RWPE2 (cell line): ENCODE data around the gene CCDC69.
A peak's percentile ranks its signal among the peaks of the same experiment; 100 is the strongest.

ENCODE experiments used
- ATAC-seq: fragments of 200-7000 bp; cut with Tn5 transposase; 3 replicates; pipeline ENCODE4 v1.9.1; 2021; ENCODE audit warnings: low read depth
- DNase-seq: peaks from one replicate; pipeline ENCODE4 v3.0.0-alpha.2; 2020; ENCODE audit warnings: low spot score
- H3K27ac ChIP-seq: fragments of 450-650 bp; 2 replicates; pipeline ENCODE4 v1.5.1; 2017; ENCODE audit warnings: mild to moderate bottlenecking; ENCODE audit not compliant: poor library complexity, severe bottlenecking
- H3K27me3 ChIP-seq: fragments of 250-450 bp; sonication (Bioruptor Pico); 2 replicates; pipeline ENCODE4 v1.5.1; 2021; ENCODE audit warnings: mild to moderate bottlenecking, moderate library complexity; ENCODE audit not compliant: insufficient read depth, poor library complexity, severe bottlenecking
- H3K36me3 ChIP-seq: fragments of 250-450 bp; sonication (Bioruptor Pico); 2 replicates; pipeline ENCODE4 v1.5.1; 2020; ENCODE audit warnings: low read depth, mild to moderate bottlenecking, moderate library complexity
- H3K4me1 ChIP-seq: fragments of 250-450 bp; sonication (Bioruptor Pico); 2 replicates; pipeline ENCODE4 v1.5.1; 2021; ENCODE audit warnings: mild to moderate bottlenecking, moderate library complexity; ENCODE audit not compliant: insufficient read depth, poor library complexity, severe bottlenecking
- H3K4me3 ChIP-seq: fragments of 250-450 bp; sonication (Bioruptor Pico); 2 replicates; pipeline ENCODE4 v1.5.1; 2021; ENCODE audit warnings: mild to moderate bottlenecking, moderate library complexity; ENCODE audit not compliant: severe bottlenecking
- H3K9me3 ChIP-seq: fragments of 250-450 bp; sonication (Bioruptor Pico); 2 replicates; pipeline ENCODE4 v1.5.1; 2021; ENCODE audit warnings: mild to moderate bottlenecking, moderate library complexity; ENCODE audit not compliant: severe bottlenecking
- CTCF ChIP-seq: fragments of 450-650 bp; IDR thresholded peaks from one replicate; pipeline ENCODE4 v1.5.1; 2017; ENCODE audit warnings: mild to moderate bottlenecking, moderate library complexity; ENCODE audit not compliant: poor library complexity, severe bottlenecking

CCDC69 gene

GRCh38 chr5:151219789-151220188 lies 4.1 kb downstream of the CCDC69 start:
- no peak overlapping the region for H3K4me3 ChIP-seq
- no peaks in the 10 kb centered on the region for H3K9me3 ChIP-seq
- no peak for ATAC-seq
- H3K36me3 ChIP-seq, result no peaks in the 10 kb centered on the region
- H3K27ac ChIP-seq, result no peak overlapping the region
- no peaks in the 10 kb centered on the region for H3K4me1 ChIP-seq
- TF ChIP-seq CTCF, result no peak
- no peaks in the 10 kb centered on the region for H3K27me3 ChIP-seq
- DNase-seq, result no peak

GRCh38 chr5:151219138-151219537 lies 4.8 kb downstream of the CCDC69 start:
- Histone ChIP-seq H3K27ac (no peak overlapping the region), H3K36me3 (no peaks in the 10 kb centered on the region), H3K27me3 (no peaks in the 10 kb centered on the region), H3K9me3 (no peaks in the 10 kb centered on the region), H3K4me1 (no peaks in the 10 kb centered on the region), H3K4me3 (no peak overlapping the region)
- DNase-seq (no peak), ATAC-seq (no peak)
- no peak for TF ChIP-seq CTCF

GRCh38 chr5:151218177-151218576 lies 5.7 kb downstream of the CCDC69 start:
- Histone ChIP-seq H3K27ac (no peak overlapping the region), H3K4me1 (no peaks in the 10 kb centered on the region), H3K4me3 (no peak overlapping the region), H3K36me3 (no peaks in the 10 kb centered on the region), H3K27me3 (no peaks in the 10 kb centered on the region), H3K9me3 (no peaks in the 10 kb centered on the region)
- DNase-seq (no peak), ATAC-seq (no peak)
- no peak for TF ChIP-seq CTCF

GRCh38 chr5:151216781-151217180 lies 7.1 kb downstream of the CCDC69 start:
- no peak overlapping the region for H3K27ac ChIP-seq
- no peak for ATAC-seq
- no peaks in the 10 kb centered on the region for H3K9me3 ChIP-seq
- H3K36me3 ChIP-seq, result no peaks in the 10 kb centered on the region
- TF ChIP-seq CTCF, result no peak
- H3K27me3 ChIP-seq, result no peaks in the 10 kb centered on the region
- DNase-seq, result peak; percentile 6
- H3K4me1 ChIP-seq, result no peaks in the 10 kb centered on the region
- H3K4me3 ChIP-seq, result no peak overlapping the region

GRCh38 chr5:151215546-151215880 lies 8.4 kb downstream of the CCDC69 start:
- Histone ChIP-seq H3K27ac (no peak overlapping the region), H3K4me3 (no peak overlapping the region), H3K27me3 (no peaks in the 10 kb centered on the region), H3K36me3 (no peaks in the 10 kb centered on the region), H3K4me1 (no peaks in the 10 kb centered on the region), H3K9me3 (no peaks in the 10 kb centered on the region)
- no peak for TF ChIP-seq CTCF
- DNase-seq (no peak), ATAC-seq (no peak)
